ENCODE results near the gene WDR5B.

GRCh38 chr3:122457706-122458105 is 41.8 kb upstream of the WDR5B start:
- TF ChIP-seq POLR2AphosphoS5 (IDR thresholded peaks at IDR 0.05; ENCODE audit: low read depth, low read length) (no peak), SIN3A (IDR thresholded peaks at IDR 0.05; ENCODE audit: low read depth) (no peak), POLR2A (IDR thresholded peaks at IDR 0.05; ENCODE audit: borderline replicate concordance, extremely low read depth, insufficient read depth, insufficient read length) (no peak), CBX3 (IDR thresholded peaks at IDR 0.05; ENCODE audit: low read depth) (no peak), EZH2phosphoT487 (IDR thresholded peaks at IDR 0.05; ENCODE audit: borderline replicate concordance) (no peak), EGR1 (IDR thresholded peaks at IDR 0.05; ENCODE audit: low read depth) (no peak), ZFX (IDR thresholded peaks at IDR 0.05) (no peak), RAD21 (IDR thresholded peaks at IDR 0.05; ENCODE audit: low read depth) (no peak), EZH2 (IDR thresholded peaks at IDR 0.05) (no peak)
- TF ChIP-seq, protein P1, sequence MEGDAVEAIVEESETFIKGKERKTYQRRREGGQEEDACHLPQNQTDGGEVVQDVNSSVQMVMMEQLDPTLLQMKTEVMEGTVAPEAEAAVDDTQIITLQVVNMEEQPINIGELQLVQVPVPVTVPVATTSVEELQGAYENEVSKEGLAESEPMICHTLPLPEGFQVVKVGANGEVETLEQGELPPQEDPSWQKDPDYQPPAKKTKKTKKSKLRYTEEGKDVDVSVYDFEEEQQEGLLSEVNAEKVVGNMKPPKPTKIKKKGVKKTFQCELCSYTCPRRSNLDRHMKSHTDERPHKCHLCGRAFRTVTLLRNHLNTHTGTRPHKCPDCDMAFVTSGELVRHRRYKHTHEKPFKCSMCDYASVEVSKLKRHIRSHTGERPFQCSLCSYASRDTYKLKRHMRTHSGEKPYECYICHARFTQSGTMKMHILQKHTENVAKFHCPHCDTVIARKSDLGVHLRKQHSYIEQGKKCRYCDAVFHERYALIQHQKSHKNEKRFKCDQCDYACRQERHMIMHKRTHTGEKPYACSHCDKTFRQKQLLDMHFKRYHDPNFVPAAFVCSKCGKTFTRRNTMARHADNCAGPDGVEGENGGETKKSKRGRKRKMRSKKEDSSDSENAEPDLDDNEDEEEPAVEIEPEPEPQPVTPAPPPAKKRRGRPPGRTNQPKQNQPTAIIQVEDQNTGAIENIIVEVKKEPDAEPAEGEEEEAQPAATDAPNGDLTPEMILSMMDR (IDR thresholded peaks at IDR 0.05 in 2 of 3, conservative IDR thresholded peaks at IDR 0.05 in 1 of 3; ENCODE audit: borderline replicate concordance in 1 of 3, insufficient read depth in 1 of 3, low read depth in 2 of 3, low read length in 2 of 3) = no peak
- TF ChIP-seq, protein P2, sequence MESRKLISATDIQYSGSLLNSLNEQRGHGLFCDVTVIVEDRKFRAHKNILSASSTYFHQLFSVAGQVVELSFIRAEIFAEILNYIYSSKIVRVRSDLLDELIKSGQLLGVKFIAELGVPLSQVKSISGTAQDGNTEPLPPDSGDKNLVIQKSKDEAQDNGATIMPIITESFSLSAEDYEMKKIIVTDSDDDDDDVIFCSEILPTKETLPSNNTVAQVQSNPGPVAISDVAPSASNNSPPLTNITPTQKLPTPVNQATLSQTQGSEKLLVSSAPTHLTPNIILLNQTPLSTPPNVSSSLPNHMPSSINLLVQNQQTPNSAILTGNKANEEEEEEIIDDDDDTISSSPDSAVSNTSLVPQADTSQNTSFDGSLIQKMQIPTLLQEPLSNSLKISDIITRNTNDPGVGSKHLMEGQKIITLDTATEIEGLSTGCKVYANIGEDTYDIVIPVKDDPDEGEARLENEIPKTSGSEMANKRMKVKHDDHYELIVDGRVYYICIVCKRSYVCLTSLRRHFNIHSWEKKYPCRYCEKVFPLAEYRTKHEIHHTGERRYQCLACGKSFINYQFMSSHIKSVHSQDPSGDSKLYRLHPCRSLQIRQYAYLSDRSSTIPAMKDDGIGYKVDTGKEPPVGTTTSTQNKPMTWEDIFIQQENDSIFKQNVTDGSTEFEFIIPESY (IDR thresholded peaks at IDR 0.05; ENCODE audit: extremely low read depth, insufficient replicate concordance, low read length) = no peak
